HG02870 (cell line): ENCODE results near the gene CLDN20.

Experiments
- ATAC-seq: cut with Tn5 transposase; IDR thresholded peaks from one replicate; pipeline ENCODE4 v1.9.1; 2021; ENCODE audit warnings: mild to moderate bottlenecking, moderate library complexity; ENCODE audit not compliant: unreplicated experiment

Gene CLDN20

GRCh38 chr6:155245193-155245592, 18.6 kb upstream of the CLDN20 start:
- ATAC-seq: no peak

- ATAC-seq: no peak
Measured at GRCh38 chr6:155245831-155246230, 18.0 kb upstream of the CLDN20 start.

DNA sequence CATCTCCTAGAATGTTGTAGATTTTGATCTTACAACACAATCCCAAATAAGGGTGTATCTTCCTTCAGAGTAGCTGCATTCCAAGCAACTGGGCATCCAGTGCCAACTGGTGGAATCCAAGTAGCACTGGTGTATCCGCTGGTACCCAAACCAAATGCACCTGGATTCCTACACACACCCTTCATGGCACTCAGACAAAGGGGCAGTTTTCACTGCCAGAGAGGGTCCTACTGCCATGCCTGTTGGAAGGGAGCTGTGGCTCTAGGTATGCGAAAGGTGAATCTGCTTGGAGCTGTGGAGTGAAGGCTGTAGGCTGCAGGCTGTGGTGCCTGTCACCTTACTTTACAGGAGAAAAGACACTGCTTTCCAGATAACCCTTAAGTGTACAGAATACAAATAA, 17.0 kb upstream of the CLDN20 start:
- no peak for ATAC-seq

DNA sequence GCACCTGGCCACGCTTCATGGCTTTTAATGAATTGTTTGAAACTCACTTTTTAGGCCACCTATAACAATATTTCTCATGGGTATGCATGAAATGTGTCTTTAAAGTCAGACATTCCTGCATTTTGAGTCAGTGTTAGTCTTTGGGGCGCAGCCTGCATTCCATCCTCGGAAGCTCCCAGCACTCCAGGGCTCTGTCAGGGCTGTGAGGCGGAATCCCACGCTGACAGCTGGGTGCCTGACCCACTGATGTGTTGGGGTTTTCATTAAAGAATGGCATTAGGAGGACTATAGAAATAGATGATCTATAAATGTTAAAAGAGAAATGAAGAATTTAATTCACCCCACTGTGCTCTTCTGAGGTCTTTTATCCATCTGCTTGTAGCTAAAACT, 16.2 kb upstream of the CLDN20 start:
- ATAC-seq: no peak

GRCh38 chr6:155248008-155249001, 15.5 kb upstream of the CLDN20 start:
- ATAC-seq: peak; percentile 61

- ATAC-seq: no peak
Measured at GRCh38 chr6:155250701-155251381, 13.0 kb upstream of the CLDN20 start.

DNA sequence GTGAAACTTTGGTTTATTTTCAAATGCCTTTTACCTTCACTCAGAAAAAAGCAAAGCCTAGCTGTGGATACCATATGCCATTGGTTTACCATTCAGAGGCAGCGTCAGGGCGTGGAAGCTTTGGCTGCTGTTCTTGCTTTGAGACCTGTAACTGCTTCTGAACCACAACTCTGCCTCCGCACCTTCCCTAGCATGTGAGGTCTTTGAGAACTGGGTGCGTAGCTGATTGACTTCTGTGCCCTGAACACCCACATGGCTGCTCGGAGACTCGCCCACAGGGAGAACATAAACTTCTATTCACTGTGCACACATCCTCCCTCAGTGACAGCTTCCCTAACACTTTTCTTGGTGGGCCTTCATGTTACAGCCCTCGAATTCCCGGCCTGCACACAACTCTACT, 11.2 kb upstream of the CLDN20 start:
- no peak for ATAC-seq

DNA sequence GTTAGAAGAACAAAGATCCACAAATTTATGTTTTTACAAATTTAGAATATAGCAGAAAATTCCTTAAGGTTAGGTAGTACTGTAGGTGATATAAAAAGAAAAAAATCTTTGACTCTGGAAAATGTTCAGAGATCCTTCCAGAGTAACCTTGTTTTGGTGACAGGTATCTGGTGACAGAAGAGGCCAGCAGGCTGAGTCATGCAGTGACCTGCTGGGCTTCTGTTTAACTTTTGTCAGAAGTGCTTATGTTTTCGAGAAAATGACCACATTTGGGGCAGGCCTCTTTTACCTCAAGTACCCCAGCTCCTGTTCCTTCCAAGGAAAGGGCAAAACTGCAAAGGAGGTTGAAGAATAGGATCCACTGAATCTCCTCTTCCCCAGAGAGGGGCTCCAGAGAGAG, 10.5 kb upstream of the CLDN20 start:
- no peak for ATAC-seq

- ATAC-seq: no peak
Measured at GRCh38 chr6:155254139-155254538, 9.7 kb upstream of the CLDN20 start.

GRCh38 chr6:155256122-155256795, 7.6 kb upstream of the CLDN20 start:
- no peak for ATAC-seq

DNA sequence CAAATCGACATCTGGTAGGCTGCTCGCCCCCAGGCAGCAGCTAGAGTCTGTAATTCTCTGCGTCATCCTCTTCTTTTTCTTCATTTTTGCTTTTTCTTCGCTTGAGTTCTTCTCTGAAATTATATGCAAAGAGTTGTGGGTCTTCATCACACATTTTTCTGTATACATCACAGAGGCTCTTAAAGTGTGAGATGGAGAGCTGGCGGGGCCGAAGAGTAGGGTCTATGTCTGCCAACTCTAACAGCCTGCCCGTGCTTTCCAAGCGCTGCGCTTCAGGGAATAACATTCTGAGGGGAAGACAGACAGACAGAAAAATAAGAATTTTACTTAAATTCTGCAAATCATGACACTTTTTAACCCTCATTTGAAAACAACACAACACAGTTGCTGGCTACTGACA, 6.0 kb upstream of the CLDN20 start:
- no peak for ATAC-seq

GRCh38 chr6:155259204-155259603, 4.6 kb upstream of the CLDN20 start:
- ATAC-seq: no peak

- ATAC-seq: no peak
Measured at GRCh38 chr6:155259897-155260296, 3.9 kb upstream of the CLDN20 start.

- ATAC-seq: peak; percentile 57
Measured at GRCh38 chr6:155260686-155261085, 3.1 kb upstream of the CLDN20 start.

DNA sequence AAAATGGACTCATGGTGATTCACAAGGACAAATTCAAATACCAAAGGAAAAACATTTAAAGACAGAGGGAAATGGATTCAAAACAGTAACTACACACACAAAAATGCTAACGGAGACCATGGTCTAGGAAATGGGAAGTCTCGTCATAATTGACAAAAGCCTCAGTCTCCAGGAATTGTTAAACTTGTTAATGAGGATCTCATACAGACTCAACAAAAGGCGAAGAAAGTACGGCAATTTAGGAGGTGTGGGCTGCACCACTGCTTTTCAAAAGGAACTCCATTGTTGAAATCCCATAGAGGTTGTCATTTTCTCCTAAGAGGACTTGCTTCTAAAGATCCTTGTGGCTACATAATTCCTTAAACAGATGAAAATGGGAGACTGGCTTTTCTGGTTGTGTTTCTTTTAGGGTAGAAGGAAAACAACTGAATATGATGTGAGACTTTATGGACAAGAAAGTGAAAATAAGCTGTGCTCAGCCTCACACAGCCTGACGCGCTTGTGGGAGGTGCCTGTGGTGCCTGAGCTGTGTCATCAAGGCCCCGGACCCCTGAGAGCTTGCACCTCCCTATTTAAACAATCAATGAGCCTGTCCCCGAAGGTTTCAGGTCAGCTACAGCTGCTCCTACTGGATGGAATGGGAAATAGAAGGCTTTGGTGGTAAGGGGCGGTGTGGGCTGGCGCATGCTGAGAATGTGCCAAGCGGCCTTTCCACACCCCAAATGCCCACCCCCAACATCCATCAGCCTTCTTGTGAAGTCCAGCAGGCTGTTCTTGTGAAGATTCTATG, 2.5 kb upstream of the CLDN20 start:
- no peak for ATAC-seq

DNA sequence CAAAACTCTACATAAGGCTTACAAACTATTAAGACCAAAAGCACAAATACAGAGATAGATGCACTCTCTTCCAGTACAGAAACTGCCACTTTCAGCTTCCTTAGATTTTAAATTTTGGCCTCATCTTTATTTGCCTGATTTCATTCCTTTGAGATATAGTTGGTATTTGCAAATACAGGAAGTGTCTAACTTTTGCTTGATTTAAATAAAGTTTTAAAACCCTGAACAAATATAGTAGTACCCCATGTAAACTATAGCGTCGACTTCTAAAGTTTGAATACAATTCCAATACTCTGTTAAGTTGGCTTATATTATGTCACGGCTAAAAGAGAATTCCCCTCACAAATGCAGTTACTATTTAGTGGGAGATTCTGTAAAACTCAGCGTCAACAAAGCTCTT, 1.2 kb upstream of the CLDN20 start:
- ATAC-seq: no peak

DNA sequence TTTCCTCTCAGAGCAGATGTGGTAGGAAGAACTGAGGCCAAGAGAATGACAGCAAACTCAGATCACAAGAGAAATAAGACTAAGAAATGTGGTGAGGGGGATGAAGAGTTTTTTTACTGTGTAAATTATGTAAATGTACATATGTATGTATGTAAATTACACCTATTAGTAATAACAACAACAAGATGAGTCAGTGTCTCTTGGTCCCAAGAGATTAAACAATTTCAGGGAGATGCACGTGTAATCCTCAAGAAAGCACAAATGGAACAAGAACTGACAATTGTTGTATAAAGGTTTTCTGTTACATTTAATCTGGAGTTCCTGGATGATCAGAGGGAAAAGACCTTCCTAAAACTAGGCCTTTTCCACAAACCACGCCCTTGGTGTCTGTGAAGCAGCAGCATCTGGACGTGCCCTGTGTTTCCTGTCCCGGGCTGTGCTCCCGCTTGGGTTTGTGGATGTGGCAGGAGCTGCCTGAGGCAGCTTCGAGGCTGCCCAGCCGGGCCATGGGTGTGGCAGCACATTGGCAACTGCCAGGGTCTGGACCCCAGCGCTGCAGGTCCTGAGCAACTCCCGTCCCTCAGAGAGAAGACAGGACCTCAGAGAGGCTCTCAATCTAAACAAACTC, 994 bp downstream of the CLDN20 start:
- no peak for ATAC-seq

DNA sequence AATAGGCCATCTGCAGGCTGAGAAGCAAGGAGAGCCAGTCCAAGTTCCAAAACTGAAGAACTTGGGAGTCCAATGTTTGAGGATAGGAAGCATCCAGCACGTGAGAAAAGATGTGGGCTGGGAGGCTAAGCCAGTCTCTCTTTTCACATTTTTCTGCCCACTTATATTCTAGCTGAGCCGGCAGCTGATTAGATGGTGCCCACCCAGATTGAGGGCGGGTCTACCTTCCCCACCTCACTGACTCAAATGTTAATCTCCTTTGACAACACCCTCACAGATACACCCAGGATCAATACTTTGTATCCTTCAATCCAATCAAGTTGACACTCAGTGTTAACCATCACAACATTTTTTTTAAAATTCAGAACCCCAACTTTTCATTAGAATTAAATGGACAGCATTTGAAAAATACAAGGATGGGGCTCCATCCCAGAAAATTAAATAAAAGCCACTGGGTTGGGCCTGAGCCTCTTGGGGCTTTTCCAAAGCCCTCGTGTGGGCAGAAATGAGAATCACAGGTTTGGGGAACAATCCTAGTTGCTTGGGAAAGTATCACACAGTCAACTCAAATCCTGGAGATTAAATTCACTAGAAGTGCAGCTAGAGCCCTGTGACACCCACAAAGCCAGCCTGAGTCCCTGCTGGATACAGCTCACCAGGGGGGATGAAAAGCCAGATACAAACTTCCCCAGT, 2.2 kb downstream of the CLDN20 start:
- no peak for ATAC-seq

DNA sequence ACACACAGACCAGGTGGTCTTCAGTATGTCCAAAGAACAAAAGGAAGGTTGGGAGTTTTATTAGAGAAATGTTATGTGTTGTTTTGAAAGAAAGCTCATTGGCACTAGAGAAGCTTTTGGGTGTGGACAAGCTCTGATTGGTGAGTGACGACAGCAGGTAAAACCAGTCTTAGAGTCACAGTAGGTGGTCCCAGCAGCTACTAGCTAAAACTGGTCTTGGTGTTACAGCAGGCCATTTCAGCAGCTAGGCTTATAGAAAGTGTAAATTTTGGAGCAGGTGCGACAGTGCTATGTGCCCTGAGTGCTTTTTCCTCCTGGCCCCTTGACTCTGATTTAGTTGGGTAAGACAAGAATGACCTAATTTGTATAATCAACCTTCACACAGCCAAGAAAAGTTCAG, 3.6 kb downstream of the CLDN20 start:
- no peak for ATAC-seq
